GM12878 (cell line): ENCODE data around the gene TCF12. TPM values are rescaled to one million over a fixed set of nuclear protein-coding genes. Genes with fewer than 3 reads are reported as not detected.

ENCODE experiments used
- ATAC-seq: fragments of 200-7000 bp; cut with Tn5 transposase; 3 replicates; pipeline ENCODE4 v1.9.1; 2020; ENCODE audit warnings: mild to moderate bottlenecking, moderate library complexity
- BruUV-seq: library from RNA; stranded (reverse); fragments of 400-500 nt; replicated peaks from 2 replicates; lab custom pipeline; 2021; lab: Mats Ljungman, UMichigan
- CTCF ChIA-PET: fragments of 300-600 bp; sonication (Branson Sonifier 250); formaldehyde crosslinking; extraction: SDS; loops from one replicate; lab custom pipeline; 2021; ENCODE audit warnings: inconsistent platforms; lab: Yijun Ruan, JAX
- POLR2A ChIA-PET: fragments of 350-600 bp; formaldehyde crosslinking; extraction: SDS; loops from one replicate; lab custom pipeline; 2021; ENCODE audit warnings: inconsistent platforms; lab: Charles Lee
- RAD21 ChIA-PET: fragments of 300-600 bp; sonication (Branson Sonifier 250); formaldehyde crosslinking; loops from one replicate; lab custom pipeline; 2023; ENCODE audit warnings: antibody characterized with exemption; ENCODE audit not compliant: unreplicated experiment; lab: Charles Lee
- SMC1A ChIA-PET: fragments of 300-600 bp; sonication (Branson Sonifier 250); formaldehyde crosslinking; loops from one replicate; lab custom pipeline; 2023; ENCODE audit not compliant: unreplicated experiment, uncharacterized antibody; lab: Charles Lee
- DNase-seq: peaks from one replicate; pipeline ENCODE4 v3.0.0-alpha.2; 2011; ENCODE audit warnings: low read depth, low spot score
- FAIRE-seq: peaks from 3 replicates; lab custom pipeline; 2011; peaks lifted over from hg19 to GRCh38; lab: Jason Lieb, UNC
- H2AFZ ChIP-seq: 2 replicates; pipeline ENCODE4 v1.6.0; 2011; ENCODE audit warnings: low read depth, low read length, control low read depth; ENCODE audit not compliant: control insufficient read depth
- H3K27ac ChIP-seq: 2 replicates; pipeline ENCODE4 v1.5.1; 2011; ENCODE audit warnings: control low read depth; ENCODE audit not compliant: control insufficient read depth, insufficient read depth
- H3K27me3 ChIP-seq, 2 experiments: replicated peaks in 1 of 2; 2 replicates each; pipeline versions ENCODE4 v1.6.0 to v1.6.1; 2011; ENCODE audit warnings: low read length in 1 of 2; ENCODE audit not compliant: control insufficient read depth in 2 of 2, insufficient read depth in 2 of 2
- H3K36me3 ChIP-seq, 2 experiments: 2 replicates each; pipeline ENCODE4 v1.5.1; 2011; ENCODE audit warnings: low read length in 1 of 2; ENCODE audit not compliant: control insufficient read depth in 2 of 2, insufficient read depth in 2 of 2
- H3K4me1 ChIP-seq: 2 replicates; pipeline ENCODE4 v1.6.1; 2011; ENCODE audit warnings: mild to moderate bottlenecking, low read length, moderate library complexity, mixed read lengths; ENCODE audit not compliant: control insufficient read depth, insufficient read depth
- H3K4me2 ChIP-seq: 2 replicates; pipeline ENCODE4 v1.6.0; 2011; ENCODE audit warnings: control low read depth; ENCODE audit not compliant: control insufficient read depth, insufficient read depth
- H3K4me3 ChIP-seq: fragments of 200-600 bp; sonication (generic); 2 replicates; pipeline ENCODE4 v1.5.1; 2016
- H3K79me2 ChIP-seq: 2 replicates; pipeline ENCODE4 v1.6.0; 2011; ENCODE audit warnings: low read length; ENCODE audit not compliant: control insufficient read depth, insufficient read depth
- H3K9ac ChIP-seq: 2 replicates; pipeline ENCODE4 v1.8.0; 2011; ENCODE audit warnings: low read length, control low read depth, mixed read lengths; ENCODE audit not compliant: control insufficient read depth, insufficient read depth
- H3K9me3 ChIP-seq: replicated peaks from 3 replicates; pipeline ENCODE4 v1.5.1; 2011; ENCODE audit warnings: mild to moderate bottlenecking, low read length; ENCODE audit not compliant: control insufficient read depth, insufficient read depth
- H4K20me1 ChIP-seq: 2 replicates; pipeline ENCODE4 v1.6.0; 2011; ENCODE audit not compliant: control insufficient read depth, insufficient read depth
- BHLHE40 ChIP-seq, 2 experiments: fragments of 450-650 bp in 1 of 2; IDR thresholded peaks; 2 replicates each; pipeline ENCODE4 v1.6.1; 2011 to 2017; ENCODE audit warnings: low read depth in 2 of 2, borderline replicate concordance in 1 of 2, improper control_type of control experiment in 1 of 2, low read length in 1 of 2, mild to moderate bottlenecking in 1 of 2
- CHD1 ChIP-seq: IDR thresholded peaks from 2 replicates; pipeline ENCODE4 v1.6.1; 2012; ENCODE audit warnings: low read depth, low read length, improper control_type of control experiment
- ETV6 ChIP-seq, 2 experiments: fragments of 450-650 bp in 1 of 2; IDR thresholded peaks in 1 of 2; conservative IDR thresholded peaks in 1 of 2; 2 replicates each; pipeline ENCODE4 v1.6.1; 2014; ENCODE audit warnings: antibody characterized with exemption in 1 of 2, borderline replicate concordance in 1 of 2, low read depth in 1 of 2, mild to moderate bottlenecking in 1 of 2, moderate library complexity in 1 of 2
- IKZF2 ChIP-seq, 2 experiments: fragments of 450-650 bp; IDR thresholded peaks; 2 replicates each; pipeline ENCODE4 v1.6.1; 2017; ENCODE audit warnings: mild to moderate bottlenecking in 2 of 2, moderate library complexity in 2 of 2
- JUNB ChIP-seq: IDR thresholded peaks from 2 replicates; pipeline ENCODE4 v1.6.1; 2016; ENCODE audit warnings: antibody characterized with exemption, mild to moderate bottlenecking
- MEF2A ChIP-seq: IDR thresholded peaks from 2 replicates; pipeline ENCODE4 v1.6.1; 2011; ENCODE audit warnings: low read depth, mild to moderate bottlenecking, low read length, moderate library complexity; ENCODE audit not compliant: insufficient read depth
- NFIC ChIP-seq: IDR thresholded peaks from 2 replicates; pipeline ENCODE4 v1.6.1; 2012; ENCODE audit warnings: low read depth, mild to moderate bottlenecking, inconsistent platforms, low read length, moderate library complexity
- POLR2AphosphoS5 ChIP-seq: IDR thresholded peaks from 2 replicates; pipeline ENCODE4 v1.6.1; 2011; ENCODE audit warnings: mild to moderate bottlenecking, low read length, inconsistent platforms
- SP1 ChIP-seq: IDR thresholded peaks from one replicate; pipeline ENCODE4 v1.6.1; 2011; ENCODE audit warnings: low read depth, low read length
- SPI1 ChIP-seq: IDR thresholded peaks from 2 replicates; pipeline ENCODE4 v1.6.1; 2011; ENCODE audit warnings: low read depth, mild to moderate bottlenecking, low read length, moderate library complexity, borderline replicate concordance; ENCODE audit not compliant: insufficient read depth
- YY1 ChIP-seq: IDR thresholded peaks from 2 replicates; pipeline ENCODE4 v1.6.1; 2011; ENCODE audit warnings: low read depth, mild to moderate bottlenecking, low read length
- WGBS: methylation state at CpG from one replicate; pipeline ENCODE4 v1.1.6; 2016; ENCODE audit warnings: low lambda C conversion rate; ENCODE audit not compliant: insufficient replicate concordance, insufficient coverage; ENCODE audit errors: missing lambda C conversion rate; 5-methylcytosine and 5-hydroxymethylcytosine counted together
- in situ Hi-C: fragments of 300-500 bp; cut with MboI; formaldehyde crosslinking; loops from 9 replicates; pipeline ENCODE4 v1.14.3; 2018; ENCODE audit warnings: mixed read lengths
- intact Hi-C: fragments of 100-400 bp; cut with micrococcal nuclease; formaldehyde crosslinking; loops from one replicate; pipeline ENCODE4 v1.14.2; 2022; ENCODE audit not compliant: unreplicated experiment
- polyA plus RNA-seq, 11 experiments: library from polyadenylated mRNA; depleted of rRNA in 4 of 11; unstranded in 6 of 11; stranded (reverse) in 5 of 11; fragments of >200 nt; fragmentation: Nextera tagmentation in 4 of 11; fragmentation: Illumina TruSeq in 1 of 11; extraction: Ambion mirVana in 4 of 11; extraction: Trizol in 1 of 11; gene quantifications; 1 replicate in 1 of 11; 2 replicates in 10 of 11; pipeline versions ENCODE4 v1.2.1 to v1.2.3, GENCODE V29; 2011 to 2016; ENCODE audit warnings: inconsistent platforms in 2 of 11, missing spikeins in 2 of 11, low read depth in 1 of 11
- total RNA-seq, 4 experiments: library from RNA; depleted of rRNA in 3 of 4; stranded (reverse); fragments of >200 nt in 3 of 4; fragmentation: Illumina TruSeq in 1 of 4; extraction: Trizol in 1 of 4; gene quantifications; 2 replicates each; pipeline versions ENCODE4 v1.2.1 to v1.2.3, GENCODE V29; 2013 to 2021
- TF ChIP-seq, protein P1 (sequence below): fragments of 450-650 bp; IDR thresholded peaks from 2 replicates; pipeline ENCODE4 v1.6.1; 2016; ENCODE audit warnings: mild to moderate bottlenecking
- TF ChIP-seq, protein P2 (sequence below), 3 experiments: IDR thresholded peaks in 2 of 3; conservative IDR thresholded peaks in 1 of 3; 2 replicates each; pipeline ENCODE4 v1.5.1; 2011; ENCODE audit warnings: low read depth in 3 of 3, low read length in 3 of 3, mild to moderate bottlenecking in 3 of 3, control low read depth in 2 of 3, moderate library complexity in 2 of 3, inconsistent platforms in 1 of 3, mixed read lengths in 1 of 3; ENCODE audit not compliant: control insufficient read depth in 2 of 3, insufficient read depth in 1 of 3; ENCODE audit errors: extremely low read depth in 1 of 3

The TCF12 gene
- total and polyA plus RNA-seq, 10 of the 15 experiments (the other 5 are each of a cell fraction or from before 2014, with no cell fraction given) = 8.2 to 70.9 (median 49.5) TPM

DNA sequence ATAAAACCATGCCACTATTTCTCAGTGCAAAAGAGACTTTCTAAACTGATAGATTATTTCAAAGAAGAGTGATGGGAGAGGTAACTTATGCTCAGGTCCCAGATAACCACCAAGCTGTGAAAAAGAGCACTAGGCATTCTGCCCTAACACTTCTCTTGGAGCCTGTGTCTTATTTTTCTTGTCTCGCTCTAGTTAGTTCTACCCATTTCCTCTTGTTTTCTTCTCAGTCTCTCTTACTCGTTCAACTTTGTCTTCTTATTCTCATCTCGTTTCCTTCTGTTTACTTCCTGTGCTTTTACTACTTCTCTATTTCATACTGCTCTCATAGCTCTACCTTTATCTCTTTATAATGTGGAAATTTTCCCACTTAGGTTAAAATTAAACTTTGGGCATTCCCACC, 366.1 kb downstream of the TCF12 start:
- Histone ChIP-seq H2AFZ (no peak overlapping the region; the same call in 1 of the 2 replicates), H3K9ac (no peak overlapping the region), H3K27me3 (no peaks in the 10 kb centered on the region), H3K9me3 (no peaks in the 10 kb centered on the region)
- no peak for FAIRE-seq
- TF ChIP-seq JUNB = no peak
- TF ChIP-seq, protein P1, sequence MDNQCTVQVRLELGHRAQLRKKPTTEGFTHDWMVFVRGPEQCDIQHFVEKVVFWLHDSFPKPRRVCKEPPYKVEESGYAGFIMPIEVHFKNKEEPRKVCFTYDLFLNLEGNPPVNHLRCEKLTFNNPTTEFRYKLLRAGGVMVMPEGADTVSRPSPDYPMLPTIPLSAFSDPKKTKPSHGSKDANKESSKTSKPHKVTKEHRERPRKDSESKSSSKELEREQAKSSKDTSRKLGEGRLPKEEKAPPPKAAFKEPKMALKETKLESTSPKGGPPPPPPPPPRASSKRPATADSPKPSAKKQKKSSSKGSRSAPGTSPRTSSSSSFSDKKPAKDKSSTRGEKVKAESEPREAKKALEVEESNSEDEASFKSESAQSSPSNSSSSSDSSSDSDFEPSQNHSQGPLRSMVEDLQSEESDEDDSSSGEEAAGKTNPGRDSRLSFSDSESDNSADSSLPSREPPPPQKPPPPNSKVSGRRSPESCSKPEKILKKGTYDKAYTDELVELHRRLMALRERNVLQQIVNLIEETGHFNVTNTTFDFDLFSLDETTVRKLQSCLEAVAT = no peak
- no peak for TF ChIP-seq BHLHE40 (IDR thresholded peaks at IDR 0.05; ENCODE audit: borderline replicate concordance in 1 of 2, low read depth in 2 of 2, low read length in 1 of 2)
- TF ChIP-seq, protein P2, sequence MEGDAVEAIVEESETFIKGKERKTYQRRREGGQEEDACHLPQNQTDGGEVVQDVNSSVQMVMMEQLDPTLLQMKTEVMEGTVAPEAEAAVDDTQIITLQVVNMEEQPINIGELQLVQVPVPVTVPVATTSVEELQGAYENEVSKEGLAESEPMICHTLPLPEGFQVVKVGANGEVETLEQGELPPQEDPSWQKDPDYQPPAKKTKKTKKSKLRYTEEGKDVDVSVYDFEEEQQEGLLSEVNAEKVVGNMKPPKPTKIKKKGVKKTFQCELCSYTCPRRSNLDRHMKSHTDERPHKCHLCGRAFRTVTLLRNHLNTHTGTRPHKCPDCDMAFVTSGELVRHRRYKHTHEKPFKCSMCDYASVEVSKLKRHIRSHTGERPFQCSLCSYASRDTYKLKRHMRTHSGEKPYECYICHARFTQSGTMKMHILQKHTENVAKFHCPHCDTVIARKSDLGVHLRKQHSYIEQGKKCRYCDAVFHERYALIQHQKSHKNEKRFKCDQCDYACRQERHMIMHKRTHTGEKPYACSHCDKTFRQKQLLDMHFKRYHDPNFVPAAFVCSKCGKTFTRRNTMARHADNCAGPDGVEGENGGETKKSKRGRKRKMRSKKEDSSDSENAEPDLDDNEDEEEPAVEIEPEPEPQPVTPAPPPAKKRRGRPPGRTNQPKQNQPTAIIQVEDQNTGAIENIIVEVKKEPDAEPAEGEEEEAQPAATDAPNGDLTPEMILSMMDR (IDR thresholded peaks at IDR 0.05 in 2 of 3, conservative IDR thresholded peaks at IDR 0.05 in 1 of 3; ENCODE audit: control insufficient read depth in 2 of 3, extremely low read depth in 1 of 3, insufficient read depth in 1 of 3, low read depth in 3 of 3, low read length in 3 of 3) = no peak
- TF ChIP-seq SP1 = no peak
- TF ChIP-seq IKZF2 (IDR thresholded peaks at IDR 0.05) = peak in 1 of 2 experiments; percentile 37; a peak in 1 of 4 replicates
- TF ChIP-seq SPI1 = peak; percentile 74
- no peak for TF ChIP-seq YY1
- TF ChIP-seq MEF2A = no peak
- no peak for TF ChIP-seq CHD1
- TF ChIP-seq POLR2AphosphoS5 = no peak
- TF ChIP-seq NFIC = peak; percentile 17; the same call in 1 of the 2 replicates
- peak in 1 of 2 experiments; percentile 31; a peak in 1 of 4 replicates for TF ChIP-seq ETV6 (conservative IDR thresholded peaks at IDR 0.05 in 1 of 2, IDR thresholded peaks at IDR 0.05 in 1 of 2; ENCODE audit: borderline replicate concordance in 1 of 2, low read depth in 1 of 2)
- TF ChIP-seq, all 136 proteins: peak for 4
- Histone ChIP-seq H3K4me2 (no peak overlapping the region; the same call in 1 of the 2 replicates), H3K79me2 (no peaks in the 10 kb centered on the region), H3K4me3 (peak overlapping the region; percentile 24; the same call in 1 of the 2 replicates), H3K4me1 (peaks cover 56% of the 10 kb centered on the region), H3K27ac (peak overlapping the region; percentile 54), H3K36me3 (peaks cover 4 to 9% of the 10 kb centered on the region in 2 experiments; a peak in 3 of 4 replicates), H4K20me1 (no peaks in the 10 kb centered on the region)
- in situ Hi-C loops = no loop called here
- DNase-seq (no peak), ATAC-seq (peak; percentile 75)
- ChIA-PET CTCF (interaction anchor here (0.7 to 1.9 kb wide), 8 partner anchors 13 to 148 kb away, joined by 3 to 9 read pairs (median 4); no protein-coding TSS in a partner anchor), SMC1A (interaction anchor here (0.8 to 7.0 kb wide), 10 partner anchors 8 to 138 kb away, joined by 3 to 54 read pairs (median 6); no protein-coding TSS in a partner anchor), POLR2A (interaction anchor here (2.0 to 5.5 kb wide), 2 partner anchors 16 to 25 kb away, joined by 7 to 40 read pairs; no protein-coding TSS in a partner anchor), RAD21 (interaction anchor here (1.0 to 3.0 kb wide), 7 partner anchors 9 to 243 kb away, joined by 3 to 18 read pairs (median 7); no protein-coding TSS in a partner anchor)
- intact Hi-C loops = no loop called here
- BruUV-seq = no TSS peak
- 0% methylated on average over 3 of the region's 3 CpGs for WGBS
